HG03139 (cell line): Measurements from ENCODE around the gene CENPP.
"Not testable (repeated sequence)": the region's sequence is repeated elsewhere in the genome, so short reads cannot be mapped to it uniquely, and the experiment has no call there.

Source experiments
- ATAC-seq: cut with Tn5 transposase; IDR thresholded peaks from one replicate; pipeline ENCODE4 v1.9.1; 2021; ENCODE audit not compliant: unreplicated experiment

The CENPP gene

GRCh38 chr9:92589923-92590322 lies 264.2 kb downstream of the CENPP start:
- ATAC-seq = no peak

GRCh38 chr9:92590377-92590776 lies 264.6 kb downstream of the CENPP start:
- no peak for ATAC-seq

GRCh38 chr9:92592537-92592936 lies 266.8 kb downstream of the CENPP start:
- ATAC-seq = no peak

GRCh38 chr9:92592946-92593861 lies 267.5 kb downstream of the CENPP start:
- no peak for ATAC-seq

GRCh38 chr9:92595075-92595474 lies 269.3 kb downstream of the CENPP start:
- not testable (repeated sequence) for ATAC-seq

GRCh38 chr9:92595930-92596329 lies 270.2 kb downstream of the CENPP start:
- no peak for ATAC-seq

- ATAC-seq = no peak
These were observed 272.6 kb downstream of the CENPP start for GRCh38 chr9:92598382-92598781.

- no peak for ATAC-seq
These were observed 274.2 kb downstream of the CENPP start for GRCh38 chr9:92599938-92600461.

GRCh38 chr9:92600462-92601261 lies 274.9 kb downstream of the CENPP start:
- ATAC-seq = no peak

- no peak for ATAC-seq
These were observed 275.7 kb downstream of the CENPP start for GRCh38 chr9:92601451-92601850.

- ATAC-seq = no peak
These were observed 276.7 kb downstream of the CENPP start for GRCh38 chr9:92602413-92602812.

- ATAC-seq = no peak
These were observed 277.3 kb downstream of the CENPP start for GRCh38 chr9:92603100-92603499.

- ATAC-seq = no peak
These were observed 278.2 kb downstream of the CENPP start for GRCh38 chr9:92603990-92604389.

GRCh38 chr9:92605224-92605623 lies 279.5 kb downstream of the CENPP start:
- ATAC-seq = no peak

- ATAC-seq = no peak
These were observed 281.3 kb downstream of the CENPP start for GRCh38 chr9:92607088-92607487.

- ATAC-seq = no peak
These were observed 282.0 kb downstream of the CENPP start for GRCh38 chr9:92607773-92608172.

GRCh38 chr9:92608241-92608908 lies 282.6 kb downstream of the CENPP start:
- ATAC-seq = no peak

- no peak for ATAC-seq
These were observed 283.2 kb downstream of the CENPP start for GRCh38 chr9:92608909-92609445.

GRCh38 chr9:92610470-92611420 lies 285.0 kb downstream of the CENPP start:
- no peak for ATAC-seq
